Loucy (cell line): ENCODE data around the gene PCSK5.

Source experiments
- H2AFZ ChIP-seq: fragments of 200-600 bp; sonication (generic); 2 replicates; pipeline ENCODE4 v1.6.0; 2016; ENCODE audit warnings: antibody characterized with exemption, mild to moderate bottlenecking, low read length, moderate library complexity
- H3F3A ChIP-seq: fragments of 200-600 bp; 2 replicates; pipeline ENCODE4 v1.6.0; 2016; ENCODE audit warnings: antibody characterized with exemption, low read depth, mild to moderate bottlenecking
- H3K27me3 ChIP-seq: fragments of 200-600 bp; sonication (generic); 2 replicates; pipeline ENCODE4 v1.6.1; 2014; ENCODE audit warnings: low read length, mild to moderate bottlenecking; ENCODE audit not compliant: insufficient read depth, poor library complexity, severe bottlenecking
- H3K36me3 ChIP-seq: fragments of 200-600 bp; sonication (generic); 2 replicates; pipeline ENCODE4 v1.6.1; 2016; ENCODE audit warnings: low read length; ENCODE audit not compliant: insufficient read depth
- H3K4me1 ChIP-seq: fragments of 200-600 bp; sonication (generic); 2 replicates; pipeline ENCODE4 v1.5.1; 2014; ENCODE audit warnings: low read length, mild to moderate bottlenecking; ENCODE audit not compliant: insufficient read depth, poor library complexity, severe bottlenecking
- H3K4me2 ChIP-seq: fragments of 200-600 bp; sonication (generic); 2 replicates; pipeline ENCODE4 v1.6.0; 2014; ENCODE audit warnings: antibody characterized with exemption, low read length, low read depth, mild to moderate bottlenecking; ENCODE audit not compliant: poor library complexity, severe bottlenecking
- H3K4me3 ChIP-seq: fragments of 200-600 bp; sonication (generic); 2 replicates; pipeline ENCODE4 v1.5.1; 2014; ENCODE audit warnings: low read length, mild to moderate bottlenecking, mixed read lengths; ENCODE audit not compliant: poor library complexity, severe bottlenecking
- H3K79me2 ChIP-seq: fragments of 200-600 bp; sonication (generic); 2 replicates; pipeline ENCODE4 v1.6.1; 2014; ENCODE audit warnings: low read length; ENCODE audit not compliant: insufficient read depth
- H3K9ac ChIP-seq: fragments of 200-600 bp; sonication (generic); 2 replicates; pipeline ENCODE4 v1.6.0; 2014; ENCODE audit warnings: mild to moderate bottlenecking, low read depth, low read length, moderate library complexity; ENCODE audit not compliant: poor library complexity, severe bottlenecking
- H3K9me2 ChIP-seq: fragments of 200-600 bp; sonication (generic); replicated peaks from 2 replicates; pipeline ENCODE4 v1.6.1; 2016; ENCODE audit warnings: low read depth, low read length, mixed read lengths
- H3K9me3 ChIP-seq: fragments of 200-600 bp; sonication (generic); 2 replicates; pipeline ENCODE4 v1.6.1; 2014; ENCODE audit warnings: mild to moderate bottlenecking, antibody characterized with exemption, low read length, low read depth; ENCODE audit not compliant: insufficient read depth
- H4K20me1 ChIP-seq: fragments of 200-600 bp; sonication (generic); 2 replicates; pipeline ENCODE4 v1.6.0; 2014; ENCODE audit warnings: antibody characterized with exemption, low read length, mild to moderate bottlenecking; ENCODE audit not compliant: insufficient read depth, poor library complexity, severe bottlenecking
- EZH2phosphoT487 ChIP-seq: fragments of 200-600 bp; IDR thresholded peaks from 2 replicates; pipeline ENCODE4 v1.6.1; 2018; ENCODE audit warnings: antibody characterized with exemption, mild to moderate bottlenecking, moderate library complexity, borderline replicate concordance
- TF ChIP-seq, protein P1 (sequence below): fragments of 200-600 bp; sonication (generic); conservative IDR thresholded peaks from 2 replicates; pipeline ENCODE4 v1.5.1; 2014; ENCODE audit warnings: mild to moderate bottlenecking, antibody characterized with exemption, low read length

PCSK5 gene

DNA sequence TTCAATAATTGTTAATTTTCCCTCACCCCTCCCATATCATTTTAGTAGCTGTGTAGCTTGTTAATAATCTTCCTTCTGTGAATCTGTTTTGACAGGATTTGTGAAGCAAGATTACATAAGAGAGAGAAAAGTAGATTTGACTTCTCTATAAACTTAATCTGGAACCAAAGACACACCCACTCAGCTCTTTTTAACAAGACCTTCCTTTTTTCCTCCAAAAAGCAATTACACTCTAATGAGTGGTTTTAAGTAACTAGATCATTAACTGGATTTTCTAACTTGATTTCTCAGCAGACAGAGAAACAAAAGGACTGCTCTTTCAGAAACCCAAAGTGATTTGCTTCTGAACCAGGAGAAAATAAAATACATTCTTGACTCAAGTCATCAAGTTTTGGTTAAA, 481.9 kb downstream of the PCSK5 start:
- Histone ChIP-seq H3K9ac (no peak overlapping the region), H4K20me1 (no peaks in the 10 kb centered on the region), H3K9me3 (no peaks in the 10 kb centered on the region), H3K27me3 (no peaks in the 10 kb centered on the region), H2AFZ (no peak overlapping the region), H3F3A (no peaks in the 10 kb centered on the region), H3K9me2 (no peaks in the 10 kb centered on the region), H3K4me2 (no peak overlapping the region), H3K36me3 (no peaks in the 10 kb centered on the region), H3K4me3 (no peak overlapping the region), H3K79me2 (no peaks in the 10 kb centered on the region), H3K4me1 (peaks cover 6% of the 10 kb centered on the region)
- TF ChIP-seq EZH2phosphoT487 = no peak
- TF ChIP-seq, protein P1, sequence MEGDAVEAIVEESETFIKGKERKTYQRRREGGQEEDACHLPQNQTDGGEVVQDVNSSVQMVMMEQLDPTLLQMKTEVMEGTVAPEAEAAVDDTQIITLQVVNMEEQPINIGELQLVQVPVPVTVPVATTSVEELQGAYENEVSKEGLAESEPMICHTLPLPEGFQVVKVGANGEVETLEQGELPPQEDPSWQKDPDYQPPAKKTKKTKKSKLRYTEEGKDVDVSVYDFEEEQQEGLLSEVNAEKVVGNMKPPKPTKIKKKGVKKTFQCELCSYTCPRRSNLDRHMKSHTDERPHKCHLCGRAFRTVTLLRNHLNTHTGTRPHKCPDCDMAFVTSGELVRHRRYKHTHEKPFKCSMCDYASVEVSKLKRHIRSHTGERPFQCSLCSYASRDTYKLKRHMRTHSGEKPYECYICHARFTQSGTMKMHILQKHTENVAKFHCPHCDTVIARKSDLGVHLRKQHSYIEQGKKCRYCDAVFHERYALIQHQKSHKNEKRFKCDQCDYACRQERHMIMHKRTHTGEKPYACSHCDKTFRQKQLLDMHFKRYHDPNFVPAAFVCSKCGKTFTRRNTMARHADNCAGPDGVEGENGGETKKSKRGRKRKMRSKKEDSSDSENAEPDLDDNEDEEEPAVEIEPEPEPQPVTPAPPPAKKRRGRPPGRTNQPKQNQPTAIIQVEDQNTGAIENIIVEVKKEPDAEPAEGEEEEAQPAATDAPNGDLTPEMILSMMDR = no peak

- no peak overlapping the region for H3K4me2 ChIP-seq
Observed at GRCh38 chr9:76373173-76373783, 482.8 kb downstream of the PCSK5 start.

DNA sequence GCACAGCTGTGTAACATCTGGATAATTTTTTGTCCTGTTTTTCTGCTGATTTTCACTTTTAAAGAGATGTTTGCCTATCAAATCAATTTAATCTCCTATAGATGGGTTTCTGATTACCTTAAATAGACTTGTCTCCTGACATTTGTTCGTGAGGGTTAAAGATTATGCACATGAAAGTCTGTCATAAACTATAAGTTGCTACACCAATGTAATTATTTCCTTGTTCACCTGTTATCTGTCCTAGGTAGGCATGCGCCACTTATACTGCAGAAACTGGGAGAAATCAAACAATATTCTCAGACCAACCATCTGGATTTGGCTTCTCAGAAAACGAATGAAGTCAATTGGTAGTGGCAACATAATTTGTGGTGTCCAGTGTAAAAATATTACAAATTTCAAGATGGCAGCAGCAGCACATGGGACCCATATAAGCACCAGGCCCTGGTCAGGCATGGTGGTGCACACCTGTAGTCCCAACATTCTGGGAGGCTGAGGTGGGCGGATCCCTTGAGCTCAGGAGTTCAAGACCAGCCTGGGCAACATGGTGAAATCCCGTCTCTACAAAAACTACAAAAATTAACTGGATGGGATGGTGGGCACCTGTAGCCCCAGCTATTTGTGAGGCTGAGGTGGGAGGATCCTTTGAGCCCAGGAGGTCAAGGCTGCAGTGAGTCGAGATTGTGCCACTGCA, 483.5 kb downstream of the PCSK5 start:
- TF ChIP-seq EZH2phosphoT487 = no peak
- TF ChIP-seq, protein P1 = no peak
- H3K9me2 ChIP-seq = no peaks in the 10 kb centered on the region
- no peak overlapping the region for H3K4me2 ChIP-seq
- no peaks in the 10 kb centered on the region for H4K20me1 ChIP-seq
- H3K4me3 ChIP-seq = no peak overlapping the region
- no peaks in the 10 kb centered on the region for H3K79me2 ChIP-seq
- no peaks in the 10 kb centered on the region for H3K27me3 ChIP-seq
- H3K9ac ChIP-seq = no peak overlapping the region
- no peaks in the 10 kb centered on the region for H3F3A ChIP-seq
- no peaks in the 10 kb centered on the region for H3K36me3 ChIP-seq
- no peaks in the 10 kb centered on the region for H3K9me3 ChIP-seq
- H2AFZ ChIP-seq = no peak overlapping the region
- peaks cover 6% of the 10 kb centered on the region for H3K4me1 ChIP-seq

More at GRCh38 chr9:76373173-76373783, 482.8 kb downstream of the PCSK5 start:
- H3K9me2 ChIP-seq = no peaks in the 10 kb centered on the region
- no peaks in the 10 kb centered on the region for H3K27me3 ChIP-seq
- no peak for TF ChIP-seq EZH2phosphoT487
- TF ChIP-seq, protein P1 = no peak
- H3K79me2 ChIP-seq = no peaks in the 10 kb centered on the region
- no peak overlapping the region for H3K4me3 ChIP-seq
- no peak overlapping the region for H2AFZ ChIP-seq
- H3K9ac ChIP-seq = no peak overlapping the region
- H3K9me3 ChIP-seq = no peaks in the 10 kb centered on the region
- no peaks in the 10 kb centered on the region for H4K20me1 ChIP-seq
- no peaks in the 10 kb centered on the region for H3K36me3 ChIP-seq
- H3F3A ChIP-seq = no peaks in the 10 kb centered on the region
- peaks cover 6% of the 10 kb centered on the region for H3K4me1 ChIP-seq
